Trophoblast cell (in vitro differentiated cells and primary cell): ENCODE measurements around the gene CDKL4.
A peak's percentile ranks its signal among the peaks of the same experiment; 100 is the strongest.
"Not testable (repeated sequence)": the region's sequence is repeated elsewhere in the genome, so short reads cannot be mapped to it uniquely, and the experiment has no call there.

ENCODE experiments used
- DNase-seq, 2 donors: peaks; one replicate each; pipeline ENCODE4 v3.0.0-alpha.2; 2016
- H2AFZ ChIP-seq: 2 replicates; pipeline ENCODE4 v1.6.1; 2013; ENCODE audit warnings: low read length, moderate library complexity, mild to moderate bottlenecking; ENCODE audit not compliant: insufficient read depth, poor library complexity
- H2AK5ac ChIP-seq: 2 replicates; pipeline ENCODE4 v1.6.1; 2013; ENCODE audit warnings: mild to moderate bottlenecking, low read length
- H2BK120ac ChIP-seq: 2 replicates; pipeline ENCODE4 v1.6.1; 2013; ENCODE audit warnings: low read length, mild to moderate bottlenecking, moderate library complexity; ENCODE audit not compliant: insufficient read depth, poor library complexity
- H2BK12ac ChIP-seq: 2 replicates; pipeline ENCODE4 v1.6.1; 2013; ENCODE audit warnings: mild to moderate bottlenecking, low read length, moderate library complexity
- H2BK5ac ChIP-seq: 2 replicates; pipeline ENCODE4 v1.6.1; 2013; ENCODE audit warnings: low read length, low read depth, moderate library complexity, mild to moderate bottlenecking; ENCODE audit not compliant: poor library complexity
- H3K14ac ChIP-seq: 2 replicates; pipeline ENCODE4 v1.6.1; 2013; ENCODE audit warnings: mild to moderate bottlenecking, low read length
- H3K18ac ChIP-seq: 2 replicates; pipeline ENCODE4 v1.6.1; 2013; ENCODE audit warnings: mild to moderate bottlenecking, low read length
- H3K23ac ChIP-seq: 2 replicates; pipeline ENCODE4 v1.6.1; 2013; ENCODE audit warnings: low read length
- H3K27ac ChIP-seq: 2 replicates; pipeline ENCODE4 v1.5.1; 2013; ENCODE audit warnings: low read depth, mild to moderate bottlenecking, inconsistent platforms, low read length, moderate library complexity
- H3K27me3 ChIP-seq: 2 replicates; pipeline ENCODE4 v1.6.1; 2013; ENCODE audit warnings: inconsistent platforms, mild to moderate bottlenecking, low read length, moderate library complexity; ENCODE audit not compliant: insufficient read depth
- H3K36me3 ChIP-seq, 2 experiments: 1 replicate in 1 of 2; 2 replicates in 1 of 2; pipeline ENCODE4 v1.6.1; 2013; ENCODE audit warnings: low read length in 2 of 2, mild to moderate bottlenecking in 2 of 2, moderate library complexity in 1 of 2; ENCODE audit not compliant: insufficient read depth in 2 of 2, control insufficient read depth in 1 of 2
- H3K4ac ChIP-seq: 2 replicates; pipeline ENCODE4 v1.6.1; 2013; ENCODE audit warnings: low read depth, mild to moderate bottlenecking, low read length, moderate library complexity
- H3K4me1 ChIP-seq, 2 experiments: 1 replicate in 1 of 2; 2 replicates in 1 of 2; pipeline ENCODE4 v1.6.1; 2013; ENCODE audit warnings: low read length in 2 of 2, mild to moderate bottlenecking in 2 of 2, moderate library complexity in 1 of 2; ENCODE audit not compliant: insufficient read depth in 2 of 2, control insufficient read depth in 1 of 2
- H3K4me2 ChIP-seq: 2 replicates; pipeline ENCODE4 v1.6.1; 2013; ENCODE audit warnings: inconsistent platforms, mild to moderate bottlenecking, low read length, moderate library complexity
- H3K4me3 ChIP-seq: 2 replicates; pipeline ENCODE4 v1.5.1; 2013; ENCODE audit warnings: mild to moderate bottlenecking, low read depth, low read length, inconsistent platforms
- H3K79me1 ChIP-seq: one replicate; pipeline ENCODE4 v1.6.1; 2013; ENCODE audit warnings: low read length
- H3K79me2 ChIP-seq: 2 replicates; pipeline ENCODE4 v1.6.1; 2013; ENCODE audit warnings: low read length, mild to moderate bottlenecking; ENCODE audit not compliant: control insufficient read depth, insufficient read depth, poor library complexity
- H3K9ac ChIP-seq: 2 replicates; pipeline ENCODE4 v1.6.1; 2013; ENCODE audit warnings: mild to moderate bottlenecking, low read length
- H3K9me3 ChIP-seq: 2 replicates; pipeline ENCODE4 v1.6.1; 2013; ENCODE audit warnings: low read depth, mild to moderate bottlenecking, control low read depth, inconsistent platforms, low read length; ENCODE audit not compliant: insufficient read depth
- H4K12ac ChIP-seq: 2 replicates; pipeline ENCODE4 v1.6.1; 2013; ENCODE audit warnings: low read depth, mild to moderate bottlenecking, low read length, moderate library complexity
- H4K8ac ChIP-seq: 2 replicates; pipeline ENCODE4 v1.6.1; 2013; ENCODE audit warnings: low read depth, mild to moderate bottlenecking, low read length, moderate library complexity
- H4K91ac ChIP-seq: one replicate; pipeline ENCODE4 v1.6.1; 2013; ENCODE audit warnings: low read depth, mild to moderate bottlenecking, low read length, moderate library complexity
- WGBS: extraction: QIAGEN DNeasy Blood & Tissue Kit; methylation state at CpG from one replicate; pipeline ENCODE4 v1.1.7; 2013; ENCODE audit warnings: missing lambda C conversion rate; ENCODE audit not compliant: insufficient read length, insufficient coverage; ENCODE audit errors: extremely low coverage; 5-methylcytosine and 5-hydroxymethylcytosine counted together

Gene CDKL4

GRCh38 chr2:39141334-39142271 is 102.2 kb downstream of the CDKL4 start:
- Histone ChIP-seq H2BK120ac (no peak overlapping the region), H3K23ac (no peak overlapping the region), H3K9me3 (no peaks in the 10 kb centered on the region), H3K79me1 (no peaks in the 10 kb centered on the region), H3K4me3 (no peak overlapping the region), H3K14ac (no peak overlapping the region), H3K18ac (no peak overlapping the region), H2AFZ (no peak overlapping the region), H3K9ac (no peak overlapping the region), H4K8ac (no peak overlapping the region), H3K4ac (no peak overlapping the region), H2BK12ac (no peak overlapping the region), H3K4me2 (no peak overlapping the region), H3K36me3 (no peaks in the 10 kb centered on the region), H2AK5ac (no peak overlapping the region), H2BK5ac (no peak overlapping the region), H3K27ac (no peak overlapping the region), H3K79me2 (no peaks in the 10 kb centered on the region), H4K12ac (no peak overlapping the region), H4K91ac (no peak overlapping the region), H3K4me1 (peaks cover 2% of the 10 kb centered on the region in 2 experiments), H3K27me3 (no peaks in the 10 kb centered on the region)
- no CpG with 5 or more reads among the region's 8 CpGs for WGBS
- DNase-seq, result peak in 1 of 2 donors; percentile 12

GRCh38 chr2:39140948-39141333 is 102.8 kb downstream of the CDKL4 start:
- H2AK5ac ChIP-seq, H2BK120ac ChIP-seq, H3K23ac ChIP-seq, H3K4me2 ChIP-seq, H2AFZ ChIP-seq, H4K12ac ChIP-seq, H3K79me1 ChIP-seq, H4K91ac ChIP-seq, H3K18ac ChIP-seq, H3K9ac ChIP-seq, H3K4me1 ChIP-seq, H3K9me3 ChIP-seq, H3K79me2 ChIP-seq, H4K8ac ChIP-seq, H3K4ac ChIP-seq, H3K4me3 ChIP-seq, H3K27me3 ChIP-seq, H2BK12ac ChIP-seq, H2BK5ac ChIP-seq, H3K14ac ChIP-seq, H3K36me3 ChIP-seq, H3K27ac ChIP-seq: not testable (repeated sequence)
- DNase-seq, result peak in 1 of 2 donors; percentile 21
- no CpG with 5 or more reads among the region's 7 CpGs for WGBS

GRCh38 chr2:39140322-39140847 is 103.4 kb downstream of the CDKL4 start:
- Histone ChIP-seq H3K18ac (no peak overlapping the region), H2BK12ac (no peak overlapping the region), H3K4ac (no peak overlapping the region), H3K4me3 (no peak overlapping the region), H3K23ac (no peak overlapping the region), H2AFZ (no peak overlapping the region), H3K27ac (no peak overlapping the region), H3K36me3 (no peaks in the 10 kb centered on the region), H4K91ac (no peak overlapping the region), H3K9me3 (no peaks in the 10 kb centered on the region), H3K9ac (no peak overlapping the region), H3K4me2 (no peak overlapping the region), H2BK5ac (no peak overlapping the region), H2AK5ac (no peak overlapping the region), H4K12ac (no peak overlapping the region), H3K4me1 (peaks cover 2% of the 10 kb centered on the region in 2 experiments), H4K8ac (no peak overlapping the region), H3K79me1 (no peaks in the 10 kb centered on the region), H3K14ac (no peak overlapping the region), H3K27me3 (no peaks in the 10 kb centered on the region), H2BK120ac (no peak overlapping the region), H3K79me2 (no peaks in the 10 kb centered on the region)
- DNase-seq, result peak in 1 of 2 donors; percentile 10
- WGBS, result no CpG with 5 or more reads among the region's 3 CpGs

GRCh38 chr2:39139511-39140237 is 104.1 kb downstream of the CDKL4 start:
- Histone ChIP-seq H3K9me3 (no peaks in the 10 kb centered on the region), H3K4me1 (peaks cover 2% of the 10 kb centered on the region in 2 experiments), H3K4me2 (no peak overlapping the region), H3K4ac (no peak overlapping the region), H4K12ac (no peak overlapping the region), H3K79me1 (no peaks in the 10 kb centered on the region), H3K79me2 (no peaks in the 10 kb centered on the region), H3K14ac (no peak overlapping the region), H4K8ac (no peak overlapping the region), H3K36me3 (no peaks in the 10 kb centered on the region), H3K23ac (no peak overlapping the region), H3K18ac (no peak overlapping the region), H3K4me3 (no peak overlapping the region), H3K9ac (no peak overlapping the region), H3K27ac (no peak overlapping the region), H4K91ac (no peak overlapping the region), H2BK12ac (no peak overlapping the region), H3K27me3 (no peaks in the 10 kb centered on the region), H2BK5ac (no peak overlapping the region), H2AFZ (no peak overlapping the region), H2AK5ac (no peak overlapping the region), H2BK120ac (no peak overlapping the region)
- peak in 1 of 2 donors; percentile 38 for DNase-seq
- WGBS, result no CpG with 5 or more reads among the region's 2 CpGs
